Measurements from ENCODE around the gene LGALS9C.
"Not testable (repeated sequence)": the region's sequence is repeated elsewhere in the genome, so short reads cannot be mapped to it uniquely, and the experiment has no call there.

LGALS9C gene

DNA sequence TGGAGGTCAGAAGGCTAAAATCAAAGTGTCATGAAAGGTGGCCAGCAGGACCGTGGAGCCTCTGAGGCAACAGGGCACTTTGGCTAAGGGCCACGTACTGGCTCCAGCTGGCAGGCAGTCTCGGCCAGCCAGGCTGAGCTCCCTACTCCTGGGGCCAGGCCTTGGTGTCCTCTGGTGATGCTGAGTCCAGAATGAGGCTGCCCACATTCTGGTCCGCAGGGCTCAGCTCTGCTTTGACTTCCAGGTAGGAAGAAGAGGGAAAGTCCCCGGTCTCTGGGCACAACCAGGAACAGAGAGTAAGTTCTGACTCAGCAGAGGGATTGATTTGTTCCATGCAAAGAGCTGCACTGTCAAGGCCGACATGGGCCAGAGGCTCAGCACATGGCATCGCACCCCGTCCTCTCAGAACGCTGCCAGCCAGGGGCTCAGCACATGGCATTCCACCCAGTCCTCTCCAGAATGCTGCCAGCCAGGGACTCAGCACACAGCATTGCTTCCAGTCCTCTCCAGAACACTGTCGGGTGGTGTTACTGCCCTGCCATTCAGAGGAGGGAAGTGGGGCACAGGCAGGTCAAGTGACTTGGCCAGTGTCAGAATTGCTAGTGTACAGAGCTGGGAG is 2.5 kb downstream of the LGALS9C start:
- DNase-seq = not testable (repeated sequence)

GRCh38 chr17:18481775-18482174 is 5.2 kb downstream of the LGALS9C start:
- DNase-seq = not testable (repeated sequence)

GRCh38 chr17:18485936-18486464 is 9.4 kb downstream of the LGALS9C start:
- not testable (repeated sequence) for DNase-seq

GRCh38 chr17:18487633-18488032 is 11.0 kb downstream of the LGALS9C start:
- DNase-seq = not testable (repeated sequence)

- DNase-seq = not testable (repeated sequence)
Observed at GRCh38 chr17:18488622-18489021, 12.0 kb downstream of the LGALS9C start.

- DNase-seq = not testable (repeated sequence)
Observed at GRCh38 chr17:18490016-18490415, 13.4 kb downstream of the LGALS9C start.

DNA sequence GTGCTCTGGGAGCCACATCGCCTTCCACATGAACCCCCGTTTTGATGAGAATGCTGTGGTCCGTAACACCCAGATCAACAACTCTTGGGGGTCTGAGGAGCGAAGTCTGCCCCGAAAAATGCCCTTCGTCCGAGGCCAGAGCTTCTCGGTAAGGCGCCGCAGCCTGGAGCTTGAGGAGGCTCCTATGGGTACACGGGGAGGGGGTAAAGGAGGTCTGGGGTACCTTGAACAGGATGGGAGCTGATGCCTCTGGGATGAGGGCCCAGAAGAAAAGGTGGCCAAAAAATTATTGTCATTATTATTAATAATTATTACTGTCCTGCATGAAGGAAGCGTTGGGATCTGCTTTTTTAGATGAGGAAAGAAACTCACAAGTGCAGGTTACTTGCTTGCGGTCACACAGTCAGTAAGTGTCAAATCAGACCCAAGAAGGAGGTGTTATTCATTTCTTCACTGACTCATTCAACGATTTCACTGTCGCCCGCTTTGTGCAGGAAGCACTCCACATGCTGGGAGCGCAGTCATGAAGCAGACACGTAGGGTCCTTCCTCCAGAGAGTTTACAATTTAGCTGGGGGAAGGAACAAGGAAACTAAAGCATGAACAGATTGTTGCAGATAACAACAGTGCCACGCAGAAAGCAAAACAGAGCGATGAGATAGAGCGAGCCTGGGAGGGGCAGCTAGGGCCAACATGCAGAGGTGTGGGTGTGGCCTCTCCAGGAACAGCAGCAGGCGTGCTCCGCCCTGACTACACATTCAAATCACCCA is 16.3 kb downstream of the LGALS9C start:
- DNase-seq = not testable (repeated sequence)

DNA sequence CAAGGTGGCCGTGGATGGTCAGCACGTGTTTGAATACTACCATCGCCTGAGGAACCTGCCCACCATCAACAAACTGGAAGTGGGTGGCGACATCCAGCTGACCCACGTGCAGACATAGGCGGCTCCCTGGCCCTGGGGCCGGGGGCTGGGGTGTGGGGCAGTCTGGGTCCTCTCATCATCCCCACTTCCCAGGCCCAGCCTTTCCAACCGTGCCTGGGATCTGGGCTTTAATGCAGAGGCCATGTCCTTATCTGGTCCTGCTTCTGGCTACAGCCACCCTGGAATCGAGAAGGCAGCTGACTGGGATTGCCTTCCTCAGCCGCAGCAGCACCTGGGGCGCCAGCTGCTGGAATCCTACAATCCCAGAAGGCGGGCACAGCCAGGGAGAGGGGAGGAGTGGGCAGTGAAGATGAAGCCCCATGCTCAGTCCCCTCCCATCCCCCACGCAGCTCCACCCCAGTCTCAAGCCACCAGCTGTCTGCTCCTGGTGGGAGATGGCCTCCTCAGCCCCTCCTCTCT is 17.7 kb downstream of the LGALS9C start:
- DNase-seq = not testable (repeated sequence)

- DNase-seq = not testable (repeated sequence)
Observed at GRCh38 chr17:18497044-18497443, 20.5 kb downstream of the LGALS9C start.

DNA sequence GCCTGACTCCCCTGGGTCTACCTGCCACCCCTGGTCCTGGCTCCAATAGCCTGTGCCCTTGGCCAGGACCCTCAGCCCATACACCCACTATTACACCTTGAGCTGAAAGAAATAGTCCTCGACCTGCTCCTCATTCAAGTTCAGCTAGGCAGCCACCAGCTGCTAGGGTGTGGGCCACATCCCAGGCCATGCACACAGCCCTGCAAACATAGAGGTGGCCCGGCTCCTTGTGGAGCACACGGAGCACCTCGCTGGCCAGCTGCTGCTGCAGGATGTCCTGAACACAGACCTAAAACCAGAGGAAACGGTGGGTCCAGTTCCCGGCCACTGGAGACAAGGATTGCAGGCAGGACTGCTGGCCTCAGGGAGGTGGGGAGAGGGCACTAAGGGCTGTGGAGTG is 22.5 kb downstream of the LGALS9C start:
- not testable (repeated sequence) for DNase-seq

GRCh38 chr17:18499756-18500155 is 23.2 kb downstream of the LGALS9C start:
- not testable (repeated sequence) for DNase-seq

- DNase-seq = not testable (repeated sequence)
Observed at GRCh38 chr17:18500281-18500680, 23.7 kb downstream of the LGALS9C start.

- DNase-seq = not testable (repeated sequence)
Observed at GRCh38 chr17:18500816-18501215, 24.2 kb downstream of the LGALS9C start.

- DNase-seq = not testable (repeated sequence)
Observed at GRCh38 chr17:18503221-18503620, 26.6 kb downstream of the LGALS9C start.

DNA sequence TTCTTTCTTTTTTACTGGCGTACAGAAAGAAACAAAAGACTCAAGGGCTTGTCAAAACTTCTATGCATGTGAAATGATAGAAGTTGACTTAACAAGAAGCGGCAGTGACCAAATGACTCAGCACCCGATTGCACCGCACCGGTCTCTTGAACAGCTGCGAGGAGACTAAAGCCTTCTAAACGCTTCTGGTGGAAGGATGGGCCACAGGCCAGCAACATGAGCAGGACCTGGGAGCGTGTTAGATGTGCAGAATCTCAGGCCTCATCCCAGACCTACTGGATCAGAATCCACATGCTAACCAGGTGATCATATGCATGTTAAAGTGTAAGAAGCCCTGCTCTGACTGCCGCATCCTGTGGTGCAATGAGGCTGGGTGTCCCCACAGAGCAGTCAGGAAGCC is 31.1 kb downstream of the LGALS9C start:
- DNase-seq = not testable (repeated sequence)

DNA sequence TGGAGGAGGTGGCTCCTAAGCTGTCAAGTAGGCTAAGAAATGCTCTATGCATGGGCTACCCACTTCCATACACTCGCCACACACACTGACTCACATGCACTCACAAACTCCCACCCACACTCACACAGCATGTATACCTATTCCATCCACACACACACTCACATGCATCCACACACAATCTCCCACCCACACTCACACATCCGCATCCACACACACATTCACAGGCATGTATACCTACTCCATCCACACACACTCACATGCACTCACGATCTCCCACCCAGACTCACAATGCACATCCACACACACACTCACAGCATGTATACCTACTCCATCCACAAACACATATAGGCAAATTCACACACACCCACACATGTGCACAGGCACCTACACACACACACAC is 32.1 kb downstream of the LGALS9C start:
- DNase-seq = not testable (repeated sequence)

GRCh38 chr17:18521100-18521499 is 44.5 kb downstream of the LGALS9C start:
- DNase-seq = not testable (repeated sequence)

- not testable (repeated sequence) for DNase-seq
Observed at GRCh38 chr17:18525015-18525414, 48.4 kb downstream of the LGALS9C start.

GRCh38 chr17:18526168-18526800 is 49.7 kb downstream of the LGALS9C start:
- DNase-seq = not testable (repeated sequence)

DNA sequence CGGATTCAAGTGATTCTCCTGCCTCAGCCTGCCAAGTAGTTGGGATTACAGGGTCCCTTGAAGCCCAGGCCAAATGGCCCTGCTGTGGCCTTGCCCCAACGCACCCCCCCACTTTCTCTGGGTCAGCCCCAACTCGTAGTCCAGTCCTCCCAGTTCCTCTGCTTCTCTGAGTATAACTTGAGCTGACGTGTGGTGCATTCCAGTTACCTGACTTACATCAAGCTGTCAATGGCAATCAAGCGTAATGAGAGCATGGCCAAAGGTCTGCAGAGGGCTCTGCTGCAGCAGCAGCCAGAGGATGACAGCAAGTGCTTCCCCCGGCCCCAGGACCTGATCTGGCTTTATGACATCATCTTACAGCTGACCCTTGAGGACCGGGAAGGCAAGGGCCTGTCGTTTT is 50.8 kb downstream of the LGALS9C start:
- DNase-seq = not testable (repeated sequence)

DNA sequence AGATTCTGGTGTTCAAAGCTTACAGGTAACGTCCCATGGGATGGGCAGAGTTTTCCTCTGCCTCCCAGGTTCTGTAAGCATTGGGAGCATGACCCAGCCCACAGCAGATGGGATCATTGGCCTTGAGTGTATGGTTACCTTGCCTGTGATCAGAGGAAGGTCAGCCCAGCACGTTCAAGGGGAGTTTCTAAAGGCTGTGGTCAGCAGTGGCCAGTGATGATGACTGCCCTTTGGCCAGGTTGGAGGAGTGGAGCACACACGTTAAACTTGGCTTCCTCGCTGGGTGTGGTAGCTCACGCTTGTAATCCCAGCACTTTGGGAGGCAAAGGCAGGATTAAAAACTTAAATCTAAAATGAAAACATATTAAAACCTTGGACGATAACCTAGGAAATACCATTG is 51.8 kb downstream of the LGALS9C start:
- DNase-seq = not testable (repeated sequence)

GRCh38 chr17:18528899-18529500 is 52.4 kb downstream of the LGALS9C start:
- DNase-seq = not testable (repeated sequence)

- DNase-seq = not testable (repeated sequence)
Observed at GRCh38 chr17:18530405-18530804, 53.8 kb downstream of the LGALS9C start.
